ENCODE data around the gene RNF150. TPM values are rescaled to one million over a fixed set of nuclear protein-coding genes. Genes with fewer than 3 reads are reported as not detected.
A peak's percentile ranks its signal among the peaks of the same experiment; 100 is the strongest.

The RNF150 gene
- total RNA-seq, 1 donor from 2014 or later, result 5.8 TPM

DNA sequence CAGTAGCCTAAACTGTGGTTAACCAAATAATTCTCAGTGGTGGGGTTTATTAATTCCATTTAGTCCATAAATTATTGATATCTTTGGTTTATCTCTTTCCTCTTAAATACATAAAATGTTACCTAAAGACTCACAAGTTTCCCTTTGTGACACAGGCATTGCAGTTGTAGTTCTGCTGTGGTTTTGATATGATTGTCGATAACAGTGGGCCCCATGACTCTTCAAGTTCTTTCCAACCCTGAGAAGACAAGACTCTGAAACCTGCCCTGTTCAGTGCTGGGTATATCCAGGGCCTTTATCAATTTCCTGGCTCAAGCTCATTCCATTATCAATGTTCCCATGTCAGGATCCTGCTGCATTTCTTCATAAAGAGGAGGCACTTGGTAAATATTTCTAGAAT is 259.2 kb downstream of the RNF150 start:
- H3K27ac Mint-ChIP-seq (ENCODE audit: unreplicated experiment), result no peak overlapping the region
- no peak overlapping the region for H3K4me3 Mint-ChIP-seq (ENCODE audit: unreplicated experiment)
- H3K36me3 Mint-ChIP-seq (ENCODE audit: low read depth, unreplicated experiment), result no peaks in the 10 kb centered on the region
- peaks cover 20% of the 10 kb centered on the region for H3K4me1 Mint-ChIP-seq (ENCODE audit: unreplicated experiment)
- H3K9me3 Mint-ChIP-seq (ENCODE audit: unreplicated experiment), result no peaks in the 10 kb centered on the region
- DNase-seq (ENCODE audit: low spot score), result no peak
- TF ChIP-seq, protein P1, sequence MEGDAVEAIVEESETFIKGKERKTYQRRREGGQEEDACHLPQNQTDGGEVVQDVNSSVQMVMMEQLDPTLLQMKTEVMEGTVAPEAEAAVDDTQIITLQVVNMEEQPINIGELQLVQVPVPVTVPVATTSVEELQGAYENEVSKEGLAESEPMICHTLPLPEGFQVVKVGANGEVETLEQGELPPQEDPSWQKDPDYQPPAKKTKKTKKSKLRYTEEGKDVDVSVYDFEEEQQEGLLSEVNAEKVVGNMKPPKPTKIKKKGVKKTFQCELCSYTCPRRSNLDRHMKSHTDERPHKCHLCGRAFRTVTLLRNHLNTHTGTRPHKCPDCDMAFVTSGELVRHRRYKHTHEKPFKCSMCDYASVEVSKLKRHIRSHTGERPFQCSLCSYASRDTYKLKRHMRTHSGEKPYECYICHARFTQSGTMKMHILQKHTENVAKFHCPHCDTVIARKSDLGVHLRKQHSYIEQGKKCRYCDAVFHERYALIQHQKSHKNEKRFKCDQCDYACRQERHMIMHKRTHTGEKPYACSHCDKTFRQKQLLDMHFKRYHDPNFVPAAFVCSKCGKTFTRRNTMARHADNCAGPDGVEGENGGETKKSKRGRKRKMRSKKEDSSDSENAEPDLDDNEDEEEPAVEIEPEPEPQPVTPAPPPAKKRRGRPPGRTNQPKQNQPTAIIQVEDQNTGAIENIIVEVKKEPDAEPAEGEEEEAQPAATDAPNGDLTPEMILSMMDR (IDR thresholded peaks at IDR 0.05; ENCODE audit: unreplicated experiment), result no peak
- H3K27me3 Mint-ChIP-seq (ENCODE audit: unreplicated experiment), result peaks cover 3% of the 10 kb centered on the region

DNA sequence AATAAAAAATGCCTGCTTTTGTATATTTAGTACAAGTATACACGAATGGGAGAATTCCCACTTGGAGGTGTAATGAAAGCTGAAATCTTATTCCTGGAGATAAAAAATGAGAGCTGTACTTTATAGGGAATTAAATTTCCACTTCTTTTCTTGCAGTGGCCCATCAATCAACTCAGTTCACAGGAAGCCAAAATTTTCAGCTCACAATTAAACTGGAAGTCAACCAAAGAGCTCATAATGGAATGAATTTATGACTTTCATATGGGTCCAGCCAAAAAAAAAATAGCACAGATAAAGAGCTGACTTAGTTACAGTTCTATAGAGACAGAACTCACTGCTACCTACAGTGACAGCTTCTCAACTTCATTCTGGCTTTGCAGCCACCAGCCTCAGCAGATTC is 261.9 kb downstream of the RNF150 start:
- H3K9me3 Mint-ChIP-seq (ENCODE audit: unreplicated experiment), result no peaks in the 10 kb centered on the region
- peaks cover 3% of the 10 kb centered on the region for H3K27me3 Mint-ChIP-seq (ENCODE audit: unreplicated experiment)
- H3K27ac Mint-ChIP-seq (ENCODE audit: unreplicated experiment), result no peak overlapping the region
- TF ChIP-seq, protein P1 (IDR thresholded peaks at IDR 0.05; ENCODE audit: unreplicated experiment), result no peak
- no peak for DNase-seq (ENCODE audit: low spot score)
- H3K4me3 Mint-ChIP-seq (ENCODE audit: unreplicated experiment), result no peak overlapping the region
- H3K36me3 Mint-ChIP-seq (ENCODE audit: low read depth, unreplicated experiment), result no peaks in the 10 kb centered on the region
- peaks cover 20% of the 10 kb centered on the region for H3K4me1 Mint-ChIP-seq (ENCODE audit: unreplicated experiment)

DNA sequence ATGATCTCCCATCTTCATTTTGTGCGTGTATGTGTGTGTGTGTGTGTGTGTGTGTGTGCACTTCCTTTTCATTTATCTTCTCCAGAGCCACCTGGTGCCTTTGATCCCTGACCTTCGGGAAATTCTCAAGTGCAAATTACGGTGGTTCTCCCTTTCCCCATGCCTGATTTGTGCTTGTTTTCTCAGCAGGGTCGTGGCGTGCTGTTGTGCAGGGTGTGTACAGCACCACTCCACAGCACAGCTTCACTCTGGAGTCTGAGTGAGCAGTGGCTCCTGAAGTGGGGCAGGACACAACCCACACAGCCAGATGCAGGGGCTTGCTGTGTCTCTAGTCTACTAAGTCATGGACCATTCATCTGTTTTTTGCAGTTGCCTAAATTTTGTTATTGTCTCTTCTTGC is 262.8 kb downstream of the RNF150 start:
- no peaks in the 10 kb centered on the region for H3K36me3 Mint-ChIP-seq (ENCODE audit: low read depth, unreplicated experiment)
- no peaks in the 10 kb centered on the region for H3K9me3 Mint-ChIP-seq (ENCODE audit: unreplicated experiment)
- no peak for DNase-seq (ENCODE audit: low spot score)
- no peak overlapping the region for H3K4me3 Mint-ChIP-seq (ENCODE audit: unreplicated experiment)
- H3K27me3 Mint-ChIP-seq (ENCODE audit: unreplicated experiment), result peaks cover 3% of the 10 kb centered on the region
- peak overlapping the region; percentile 53 for H3K27ac Mint-ChIP-seq (ENCODE audit: unreplicated experiment)
- peaks cover 20% of the 10 kb centered on the region for H3K4me1 Mint-ChIP-seq (ENCODE audit: unreplicated experiment)
- TF ChIP-seq, protein P1 (IDR thresholded peaks at IDR 0.05; ENCODE audit: unreplicated experiment), result no peak

DNA sequence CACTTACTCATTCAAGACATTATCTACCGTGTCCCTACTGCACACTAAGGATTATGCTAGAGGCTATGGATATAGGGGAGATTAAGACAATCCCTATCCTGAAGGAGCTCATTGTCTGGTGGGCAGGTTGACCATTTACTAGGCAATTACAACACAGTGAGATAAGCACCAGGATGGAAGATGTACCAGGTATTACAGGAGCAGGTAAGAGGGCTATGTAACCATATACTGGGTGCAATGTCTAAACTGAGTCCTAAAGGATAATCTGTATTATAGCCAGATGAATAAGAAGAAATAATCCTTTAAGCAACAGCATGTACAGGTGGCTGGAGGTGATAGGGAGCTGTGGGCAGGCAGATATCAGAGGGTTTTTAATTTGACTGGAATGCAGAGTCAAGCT is 263.8 kb downstream of the RNF150 start:
- TF ChIP-seq, protein P1 (IDR thresholded peaks at IDR 0.05; ENCODE audit: unreplicated experiment), result no peak

DNA sequence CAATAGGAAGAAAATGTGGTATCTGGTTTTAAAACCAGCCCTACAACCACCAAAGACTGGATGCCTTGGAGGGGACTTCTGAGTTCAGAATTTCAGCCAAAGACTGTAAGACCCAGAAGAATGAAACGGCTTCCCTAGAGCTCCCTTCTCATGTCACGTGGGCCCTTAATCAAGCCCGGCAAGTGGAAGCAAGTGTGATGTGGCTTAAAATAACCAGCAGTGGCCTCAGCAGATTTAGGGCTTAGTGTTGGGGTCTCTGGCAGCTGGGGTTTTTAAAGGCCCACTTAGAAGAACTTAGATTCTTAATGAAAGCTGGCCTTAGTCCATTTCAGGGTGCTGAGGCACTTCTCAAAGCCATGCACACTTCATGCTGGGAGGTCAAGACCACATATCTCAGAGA is 265.9 kb downstream of the RNF150 start:
- H3K27ac Mint-ChIP-seq (ENCODE audit: unreplicated experiment), result no peak overlapping the region
- H3K36me3 Mint-ChIP-seq (ENCODE audit: low read depth, unreplicated experiment), result no peaks in the 10 kb centered on the region
- TF ChIP-seq, protein P1 (IDR thresholded peaks at IDR 0.05; ENCODE audit: unreplicated experiment), result no peak
- H3K4me1 Mint-ChIP-seq (ENCODE audit: unreplicated experiment), result peaks cover 20% of the 10 kb centered on the region
- H3K9me3 Mint-ChIP-seq (ENCODE audit: unreplicated experiment), result no peaks in the 10 kb centered on the region
- H3K27me3 Mint-ChIP-seq (ENCODE audit: unreplicated experiment), result peaks cover 3% of the 10 kb centered on the region
- no peak overlapping the region for H3K4me3 Mint-ChIP-seq (ENCODE audit: unreplicated experiment)
- DNase-seq (ENCODE audit: low spot score), result no peak

More for the DNA sequence above, 263.8 kb downstream of the RNF150 start:
- H3K36me3 Mint-ChIP-seq (ENCODE audit: low read depth, unreplicated experiment), result no peaks in the 10 kb centered on the region
- no peak for DNase-seq (ENCODE audit: low spot score)
- no peak overlapping the region for H3K4me3 Mint-ChIP-seq (ENCODE audit: unreplicated experiment)
- H3K4me1 Mint-ChIP-seq (ENCODE audit: unreplicated experiment), result peaks cover 20% of the 10 kb centered on the region
- peaks cover 3% of the 10 kb centered on the region for H3K27me3 Mint-ChIP-seq (ENCODE audit: unreplicated experiment)
- H3K27ac Mint-ChIP-seq (ENCODE audit: unreplicated experiment), result no peak overlapping the region
- H3K9me3 Mint-ChIP-seq (ENCODE audit: unreplicated experiment), result no peaks in the 10 kb centered on the region
